Measurements from ENCODE around the gene RBM19. TPM values are rescaled to one million over a fixed set of nuclear protein-coding genes. Genes with fewer than 3 reads are reported as not detected.

Gene RBM19
- total RNA-seq, 2 experiments from 2014 or later: 66.9 to 67.7 TPM

DNA sequence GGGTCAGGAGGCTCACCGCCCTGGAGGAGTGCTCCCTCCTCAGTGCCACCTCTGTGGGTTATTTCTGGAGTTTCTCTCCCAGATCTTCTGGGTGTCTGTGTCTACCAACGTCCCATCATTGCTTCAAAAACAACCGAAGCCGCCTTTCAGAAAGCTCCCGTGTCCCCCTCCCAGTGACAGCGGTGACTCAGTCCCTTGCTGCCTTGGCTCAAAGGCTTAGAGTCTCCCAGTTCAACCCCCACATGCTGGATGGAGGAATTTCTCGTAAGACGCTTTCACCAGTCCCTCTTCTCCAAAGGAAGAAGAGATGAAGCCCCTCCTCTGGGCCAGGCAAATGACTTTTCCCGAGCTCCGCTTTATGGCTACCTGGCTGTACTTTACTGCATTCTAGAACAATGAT lies 146.6 kb downstream of the RBM19 start:
- Mint-ChIP-seq H3K27ac (no peak overlapping the region), H3K27me3 (no peaks in the 10 kb centered on the region), H3K36me3 (ENCODE audit: low read depth) (peaks cover 38% of the 10 kb centered on the region), H3K4me1 (ENCODE audit: low read depth) (no peaks in the 10 kb centered on the region), H3K9me3 (no peaks in the 10 kb centered on the region), H3K4me3 (no peak overlapping the region)
- ChIA-PET CTCF (no interaction called here), POLR2A (no interaction called here)
- no peak for TF ChIP-seq CTCF (IDR thresholded peaks at IDR 0.05)
- ATAC-seq (no peak), DNase-seq (no peak)
- intact Hi-C loops (cut with micrococcal nuclease): no loop called here

- TF ChIP-seq CTCF (IDR thresholded peaks at IDR 0.05): no peak
- ATAC-seq (no peak), DNase-seq (no peak)
- no peaks in the 10 kb centered on the region for H3K9me3 Mint-ChIP-seq
- POLR2A ChIA-PET: no interaction called here
- H3K27ac Mint-ChIP-seq: no peak overlapping the region
- H3K36me3 Mint-ChIP-seq (ENCODE audit: low read depth): peaks cover 40% of the 10 kb centered on the region
- H3K27me3 Mint-ChIP-seq: no peaks in the 10 kb centered on the region
- H3K4me1 Mint-ChIP-seq (ENCODE audit: low read depth): no peaks in the 10 kb centered on the region
- no peak overlapping the region for H3K4me3 Mint-ChIP-seq
- intact Hi-C loops (cut with micrococcal nuclease): no loop called here
- CTCF ChIA-PET: no interaction called here
These were observed 147.3 kb downstream of the RBM19 start for GRCh38 chr12:113818833-113819232.

DNA sequence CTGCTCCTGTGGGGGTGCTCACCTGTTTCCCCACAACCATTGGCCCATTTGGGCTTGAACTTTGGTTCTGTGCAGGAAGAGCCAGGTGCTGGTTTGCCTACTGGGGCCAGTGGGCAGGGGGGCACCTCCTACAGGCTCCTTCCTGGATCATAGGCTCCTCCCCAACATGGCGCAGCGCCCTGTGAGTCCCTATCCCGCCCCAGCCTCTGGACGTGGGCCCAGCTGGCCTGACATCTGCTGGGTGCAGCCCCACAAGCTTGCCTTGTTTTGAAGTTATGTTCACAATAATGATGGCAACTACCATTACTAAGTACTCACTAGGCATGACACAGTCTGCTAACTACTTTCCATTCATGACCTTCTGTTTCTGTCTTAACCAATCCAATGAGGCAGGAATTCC lies 147.8 kb downstream of the RBM19 start:
- CTCF ChIA-PET: no interaction called here
- H3K4me1 Mint-ChIP-seq (ENCODE audit: low read depth): no peaks in the 10 kb centered on the region
- H3K4me3 Mint-ChIP-seq: no peak overlapping the region
- ATAC-seq (no peak), DNase-seq (no peak)
- TF ChIP-seq CTCF (IDR thresholded peaks at IDR 0.05): no peak
- no peak overlapping the region for H3K27ac Mint-ChIP-seq
- H3K9me3 Mint-ChIP-seq: no peaks in the 10 kb centered on the region
- POLR2A ChIA-PET: no interaction called here
- H3K36me3 Mint-ChIP-seq (ENCODE audit: low read depth): peaks cover 38% of the 10 kb centered on the region
- no peaks in the 10 kb centered on the region for H3K27me3 Mint-ChIP-seq
- intact Hi-C loops (cut with micrococcal nuclease): no loop called here

- DNase-seq (no peak), ATAC-seq (no peak)
- ChIA-PET POLR2A (interaction anchor here (1.0 kb wide), 1 partner anchor 11 kb away, joined by 3 read pairs; no protein-coding TSS in a partner anchor), CTCF (no interaction called here)
- intact Hi-C loops (cut with micrococcal nuclease): no loop called here
- no peaks in the 10 kb centered on the region for H3K9me3 Mint-ChIP-seq
- no peak overlapping the region for H3K4me3 Mint-ChIP-seq
- peaks cover 42% of the 10 kb centered on the region for H3K36me3 Mint-ChIP-seq (ENCODE audit: low read depth)
- no peak for TF ChIP-seq CTCF (IDR thresholded peaks at IDR 0.05)
- no peak overlapping the region for H3K27ac Mint-ChIP-seq
- H3K27me3 Mint-ChIP-seq: no peaks in the 10 kb centered on the region
- H3K4me1 Mint-ChIP-seq (ENCODE audit: low read depth): no peaks in the 10 kb centered on the region
These were observed 149.3 kb downstream of the RBM19 start for GRCh38 chr12:113816866-113817265.

DNA sequence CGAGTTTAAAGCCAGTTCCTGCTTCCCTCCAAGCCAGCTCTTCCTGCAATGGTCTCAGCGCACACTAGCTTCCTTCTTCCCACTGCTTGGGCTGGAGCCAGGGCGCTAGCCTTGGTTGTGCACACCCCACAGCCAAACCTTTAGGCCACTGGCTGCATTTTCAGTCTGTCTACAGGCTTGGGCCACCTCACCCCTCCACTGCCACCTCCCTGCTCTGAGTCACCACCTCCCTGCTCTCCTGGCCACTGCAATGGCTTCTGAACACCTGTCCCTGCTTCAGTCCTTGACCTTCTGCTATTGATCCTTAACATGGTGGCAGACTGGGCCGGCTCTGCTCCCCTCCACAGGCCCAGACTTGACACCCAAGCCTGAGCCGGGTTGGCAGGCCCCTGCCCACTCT lies 151.1 kb downstream of the RBM19 start:
- ATAC-seq (no peak), DNase-seq (no peak)
- ChIA-PET CTCF (no interaction called here), POLR2A (interaction anchor here (0.8 kb wide), 1 partner anchor 31 kb away, joined by 3 read pairs; no protein-coding TSS in a partner anchor)
- no peak for TF ChIP-seq CTCF (IDR thresholded peaks at IDR 0.05)
- intact Hi-C loops (cut with micrococcal nuclease): no loop called here
- Mint-ChIP-seq H3K36me3 (ENCODE audit: low read depth) (peaks cover 40% of the 10 kb centered on the region), H3K27ac (peak overlapping the region; percentile 57), H3K4me1 (ENCODE audit: low read depth) (no peaks in the 10 kb centered on the region), H3K4me3 (no peak overlapping the region), H3K9me3 (no peaks in the 10 kb centered on the region), H3K27me3 (no peaks in the 10 kb centered on the region)
